ENCODE data around the gene SAMD4A.

GRCh38 chr14:54617467-54617866 is 50.5 kb downstream of the SAMD4A start:
- TF ChIP-seq CTCF (conservative IDR thresholded peaks at IDR 0.05 in 1 of 2, IDR thresholded peaks at IDR 0.05 in 1 of 2; ENCODE audit: extremely low read depth in 1 of 2, insufficient read depth in 1 of 2, low read depth in 1 of 2, low read length in 2 of 2) = no peak
- TF ChIP-seq EZH2 (IDR thresholded peaks at IDR 0.05; ENCODE audit: borderline replicate concordance, low read length) = no peak

Data from mammary epithelial cell (primary cell).